ENCODE results near the gene ZNF555.

ZNF555 gene

DNA sequence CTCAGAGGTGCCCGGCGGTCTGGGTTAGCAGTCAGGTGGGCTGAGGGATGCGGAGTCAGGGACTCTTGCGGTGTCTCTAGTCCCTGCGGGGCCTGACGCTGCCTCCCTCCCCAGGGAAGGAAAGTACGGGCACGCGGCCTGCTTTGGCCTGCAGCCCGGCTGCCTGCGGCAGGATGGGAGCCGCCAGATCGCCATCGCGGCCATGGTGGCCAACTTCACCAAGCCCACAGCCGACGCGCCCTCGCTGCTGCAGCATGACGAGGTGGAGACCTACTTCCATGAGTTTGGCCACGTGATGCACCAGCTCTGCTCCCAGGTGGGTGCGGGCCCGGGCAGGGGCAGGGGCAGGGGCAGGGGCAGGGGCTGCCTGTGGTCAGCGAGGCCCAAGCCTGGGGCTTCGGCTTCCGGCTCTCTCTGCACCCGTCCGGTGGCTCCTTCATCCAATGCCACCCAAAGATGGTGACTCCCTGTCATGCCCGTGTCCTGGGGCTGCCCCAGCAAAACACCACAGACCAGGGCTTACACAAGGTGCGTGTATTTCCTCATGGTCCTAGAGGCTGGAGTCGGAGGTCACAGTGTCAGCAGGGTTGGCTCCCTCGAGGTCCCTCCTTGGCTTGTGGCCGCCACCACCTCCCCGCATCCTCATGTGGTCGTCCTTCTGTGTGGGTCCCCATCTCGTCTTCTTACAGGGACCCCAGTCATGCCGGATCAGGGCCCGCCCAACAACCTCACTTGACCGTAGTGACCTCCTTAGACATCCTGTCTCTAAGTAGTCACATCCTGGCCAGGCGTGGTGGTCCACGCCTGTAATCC lies 32.9 kb upstream of the ZNF555 start:
- Histone ChIP-seq H3K9me3 (ENCODE audit: control insufficient read depth, low read length) (no peaks in the 10 kb centered on the region), H3K36me3 (ENCODE audit: control insufficient read depth in 1 of 2, insufficient read depth in 2 of 2, low read depth in 1 of 2, low read length in 2 of 2) (peaks cover 42 to 99% of the 10 kb centered on the region in 2 experiments), H3K27me3 (ENCODE audit: control insufficient read depth in 1 of 2, insufficient read depth in 1 of 2, low read length in 2 of 2) (no peaks in the 10 kb centered on the region), H4K8ac (ENCODE audit: low read length) (no peak overlapping the region), H2AFZ (ENCODE audit: low read depth, low read length) (no peak overlapping the region), H3K4me1 (ENCODE audit: control insufficient read depth, insufficient read depth, low read depth, low read length) (peaks cover 4% of the 10 kb centered on the region), H3K4me2 (ENCODE audit: low read length, poor library complexity, severe bottlenecking) (no peak overlapping the region), H3K4ac (ENCODE audit: low read depth in 1 of 2, low read length in 2 of 2) (no peak overlapping the region), H3K23ac (ENCODE audit: low read length in 2 of 2) (no peak overlapping the region), H3K9ac (ENCODE audit: low read length) (no peak overlapping the region), H3K79me1 (replicated peaks; ENCODE audit: low read length, poor library complexity, severe bottlenecking) (peaks cover 24% of the 10 kb centered on the region), H3K4me3 (ENCODE audit: insufficient read depth in 1 of 2, low read depth in 1 of 2, low read length in 2 of 2) (no peak overlapping the region), H2AK5ac (ENCODE audit: low read length, severe bottlenecking) (no peak overlapping the region), H3K18ac (ENCODE audit: low read depth in 1 of 2, low read length in 2 of 2) (no peak overlapping the region), H3K27ac (ENCODE audit: low read length, poor library complexity, severe bottlenecking) (no peak overlapping the region), H2BK120ac (ENCODE audit: low read depth, low read length) (no peak overlapping the region), H4K91ac (ENCODE audit: low read length) (no peak overlapping the region), H2BK15ac (ENCODE audit: low read depth, poor library complexity, severe bottlenecking) (no peak overlapping the region), H2BK12ac (ENCODE audit: low read length in 2 of 2) (no peak overlapping the region), H2BK5ac (ENCODE audit: low read depth, low read length, poor library complexity, severe bottlenecking) (no peak overlapping the region), H3K14ac (ENCODE audit: low read length in 2 of 2) (no peak overlapping the region)
- DNase-seq, result no peak
- WGBS, result 97% methylated on average over 40 of the region's 41 CpGs

DNA sequence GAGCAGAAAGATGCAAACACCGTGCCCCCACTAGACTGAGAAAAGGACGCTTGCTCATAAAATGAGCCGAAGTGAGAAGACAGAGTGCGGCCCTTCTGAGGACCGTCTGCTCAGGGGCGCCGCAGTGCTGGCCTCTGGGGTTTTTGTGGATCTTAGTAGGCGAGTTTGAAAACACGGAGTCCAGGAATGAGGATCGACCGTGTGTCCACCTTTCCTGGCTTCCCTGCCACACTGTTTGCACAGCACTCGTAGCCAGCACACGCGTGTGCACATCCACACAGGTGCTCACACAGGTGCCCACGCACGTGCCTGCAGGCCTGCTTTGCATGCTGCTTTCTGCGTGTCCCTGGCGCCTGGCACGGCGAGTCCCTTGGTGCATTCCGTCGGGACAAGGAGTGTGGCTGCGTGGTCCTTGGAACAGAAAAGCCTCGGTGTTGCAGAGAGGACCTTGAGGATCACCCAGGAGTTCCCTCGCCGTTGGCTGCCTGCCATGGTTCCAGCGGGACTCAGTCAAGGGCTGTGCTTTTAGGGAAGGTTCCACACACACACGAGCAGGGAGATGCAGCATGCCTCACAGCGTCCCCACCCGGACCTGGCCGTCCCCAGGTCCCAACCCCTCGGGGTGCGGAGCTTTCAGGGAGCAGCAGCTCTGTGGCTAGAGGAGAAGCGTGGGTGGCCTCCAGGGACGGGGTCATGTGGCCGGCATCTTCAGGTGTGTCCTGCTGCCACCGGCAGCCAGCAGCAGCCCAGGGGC lies 31.7 kb upstream of the ZNF555 start:
- H3K18ac ChIP-seq (ENCODE audit: low read depth in 1 of 2, low read length in 2 of 2), result no peak overlapping the region
- H2BK5ac ChIP-seq (ENCODE audit: low read depth, low read length, poor library complexity, severe bottlenecking), result no peak overlapping the region
- H3K9me3 ChIP-seq (ENCODE audit: control insufficient read depth, low read length), result no peaks in the 10 kb centered on the region
- H2BK15ac ChIP-seq (ENCODE audit: low read depth, poor library complexity, severe bottlenecking), result no peak overlapping the region
- H3K4me3 ChIP-seq (ENCODE audit: insufficient read depth in 1 of 2, low read depth in 1 of 2, low read length in 2 of 2), result no peak overlapping the region
- no peak overlapping the region for H3K14ac ChIP-seq (ENCODE audit: low read length in 2 of 2)
- no peak overlapping the region for H3K23ac ChIP-seq (ENCODE audit: low read length in 2 of 2)
- 97% methylated on average over 37 of the region's 37 CpGs for WGBS
- H2AFZ ChIP-seq (ENCODE audit: low read depth, low read length), result no peak overlapping the region
- no peak overlapping the region for H3K27ac ChIP-seq (ENCODE audit: low read length, poor library complexity, severe bottlenecking)
- peaks cover 12% of the 10 kb centered on the region for H3K79me1 ChIP-seq (replicated peaks; ENCODE audit: low read length, poor library complexity, severe bottlenecking)
- no peak overlapping the region for H2AK5ac ChIP-seq (ENCODE audit: low read length, severe bottlenecking)
- H4K91ac ChIP-seq (ENCODE audit: low read length), result no peak overlapping the region
- H3K4ac ChIP-seq (ENCODE audit: low read depth in 1 of 2, low read length in 2 of 2), result no peak overlapping the region
- H3K9ac ChIP-seq (ENCODE audit: low read length), result no peak overlapping the region
- H4K8ac ChIP-seq (ENCODE audit: low read length), result no peak overlapping the region
- H3K4me2 ChIP-seq (ENCODE audit: low read length, poor library complexity, severe bottlenecking), result no peak overlapping the region
- peaks cover 4% of the 10 kb centered on the region for H3K4me1 ChIP-seq (ENCODE audit: control insufficient read depth, insufficient read depth, low read depth, low read length)
- no peak overlapping the region for H2BK12ac ChIP-seq (ENCODE audit: low read length in 2 of 2)
- no peaks in the 10 kb centered on the region for H3K27me3 ChIP-seq (ENCODE audit: control insufficient read depth in 1 of 2, insufficient read depth in 1 of 2, low read length in 2 of 2)
- H3K36me3 ChIP-seq (ENCODE audit: control insufficient read depth in 1 of 2, insufficient read depth in 2 of 2, low read depth in 1 of 2, low read length in 2 of 2), result peaks cover 50 to 100% of the 10 kb centered on the region in 2 experiments
- no peak for DNase-seq
- H2BK120ac ChIP-seq (ENCODE audit: low read depth, low read length), result no peak overlapping the region

DNA sequence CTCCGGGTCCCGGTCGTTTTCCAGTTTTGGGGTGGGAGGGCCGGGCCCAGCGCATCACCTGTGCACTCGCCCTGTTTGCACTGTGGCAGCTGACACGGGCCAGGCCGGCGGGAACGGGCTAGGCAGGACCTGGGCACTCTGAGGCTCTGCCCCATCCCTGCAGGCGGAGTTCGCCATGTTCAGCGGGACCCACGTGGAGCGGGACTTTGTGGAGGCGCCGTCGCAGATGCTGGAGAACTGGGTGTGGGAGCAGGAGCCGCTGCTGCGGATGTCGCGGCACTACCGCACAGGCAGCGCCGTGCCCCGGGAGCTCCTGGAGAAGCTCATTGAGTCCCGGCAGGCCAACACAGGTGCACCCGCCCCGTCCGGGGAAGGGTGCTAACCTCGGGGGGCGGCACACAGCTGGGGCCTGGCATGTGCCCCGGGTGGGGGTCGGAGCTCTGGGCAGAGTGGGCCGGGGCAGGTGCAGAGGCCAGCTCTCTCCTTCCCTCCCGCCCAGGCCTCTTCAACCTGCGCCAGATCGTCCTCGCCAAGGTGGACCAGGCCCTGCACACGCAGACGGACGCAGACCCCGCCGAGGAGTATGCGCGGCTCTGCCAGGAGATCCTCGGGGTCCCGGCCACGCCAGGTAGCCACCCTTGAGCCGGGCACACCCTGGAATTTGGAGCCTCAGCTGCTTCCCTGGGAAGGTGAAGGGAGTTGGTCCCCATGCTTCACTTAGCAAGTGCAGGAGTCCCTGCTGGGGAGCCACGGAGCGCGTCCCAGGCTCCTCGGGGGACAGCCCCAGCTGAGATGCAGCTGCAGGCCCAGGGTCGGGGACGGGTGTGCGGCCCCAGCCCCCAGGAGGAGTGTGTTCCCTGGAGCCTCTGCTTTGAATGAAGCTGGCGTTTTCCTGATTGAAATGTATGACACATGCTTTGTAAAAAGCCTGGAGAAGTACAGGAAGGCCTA lies 30.9 kb upstream of the ZNF555 start:
- Histone ChIP-seq H3K27me3 (ENCODE audit: control insufficient read depth in 1 of 2, insufficient read depth in 1 of 2, low read length in 2 of 2) (no peaks in the 10 kb centered on the region), H3K36me3 (ENCODE audit: control insufficient read depth in 1 of 2, insufficient read depth in 2 of 2, low read depth in 1 of 2, low read length in 2 of 2) (peaks cover 45 to 100% of the 10 kb centered on the region in 2 experiments), H3K14ac (ENCODE audit: low read length in 2 of 2) (no peak overlapping the region), H3K9me3 (ENCODE audit: control insufficient read depth, low read length) (no peaks in the 10 kb centered on the region), H2BK5ac (ENCODE audit: low read depth, low read length, poor library complexity, severe bottlenecking) (no peak overlapping the region), H3K4me1 (ENCODE audit: control insufficient read depth, insufficient read depth, low read depth, low read length) (peaks cover 4% of the 10 kb centered on the region), H3K9ac (ENCODE audit: low read length) (no peak overlapping the region), H2AK5ac (ENCODE audit: low read length, severe bottlenecking) (no peak overlapping the region), H3K79me1 (replicated peaks; ENCODE audit: low read length, poor library complexity, severe bottlenecking) (peaks cover 6% of the 10 kb centered on the region), H2BK120ac (ENCODE audit: low read depth, low read length) (no peak overlapping the region), H3K27ac (ENCODE audit: low read length, poor library complexity, severe bottlenecking) (no peak overlapping the region), H3K4ac (ENCODE audit: low read depth in 1 of 2, low read length in 2 of 2) (no peak overlapping the region), H4K91ac (ENCODE audit: low read length) (no peak overlapping the region), H3K4me2 (ENCODE audit: low read length, poor library complexity, severe bottlenecking) (no peak overlapping the region), H4K8ac (ENCODE audit: low read length) (no peak overlapping the region), H2BK15ac (ENCODE audit: low read depth, poor library complexity, severe bottlenecking) (no peak overlapping the region), H2AFZ (ENCODE audit: low read depth, low read length) (no peak overlapping the region), H3K4me3 (ENCODE audit: insufficient read depth in 1 of 2, low read depth in 1 of 2, low read length in 2 of 2) (no peak overlapping the region), H3K18ac (ENCODE audit: low read depth in 1 of 2, low read length in 2 of 2) (no peak overlapping the region), H3K23ac (ENCODE audit: low read length in 2 of 2) (no peak overlapping the region), H2BK12ac (ENCODE audit: low read length in 2 of 2) (no peak overlapping the region)
- DNase-seq, result no peak
- 94% methylated on average over 58 of the region's 58 CpGs for WGBS
